ENCODE data around the gene ERI3.

Gene ERI3

DNA sequence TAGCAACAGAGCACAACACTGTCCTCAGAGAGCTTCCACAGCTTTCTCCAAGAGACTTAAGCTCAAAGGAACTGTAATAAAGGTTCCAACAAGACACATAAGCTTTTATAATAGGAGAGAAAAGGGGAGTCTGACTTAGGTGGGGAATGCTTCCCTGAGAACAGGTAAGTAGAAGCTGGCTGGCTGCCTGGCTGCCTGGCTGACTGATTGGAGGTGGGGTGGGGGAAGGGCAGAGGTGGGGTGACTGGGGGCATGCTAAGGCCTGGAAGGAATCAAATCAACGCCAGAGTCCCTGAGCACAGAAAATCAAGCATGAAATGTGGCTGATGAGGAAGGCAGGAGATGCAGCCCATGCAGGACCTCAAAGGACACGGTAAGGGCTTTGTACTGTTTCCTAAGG lies 96.0 kb downstream of the ERI3 start:
- no peak for DNase-seq

DNA sequence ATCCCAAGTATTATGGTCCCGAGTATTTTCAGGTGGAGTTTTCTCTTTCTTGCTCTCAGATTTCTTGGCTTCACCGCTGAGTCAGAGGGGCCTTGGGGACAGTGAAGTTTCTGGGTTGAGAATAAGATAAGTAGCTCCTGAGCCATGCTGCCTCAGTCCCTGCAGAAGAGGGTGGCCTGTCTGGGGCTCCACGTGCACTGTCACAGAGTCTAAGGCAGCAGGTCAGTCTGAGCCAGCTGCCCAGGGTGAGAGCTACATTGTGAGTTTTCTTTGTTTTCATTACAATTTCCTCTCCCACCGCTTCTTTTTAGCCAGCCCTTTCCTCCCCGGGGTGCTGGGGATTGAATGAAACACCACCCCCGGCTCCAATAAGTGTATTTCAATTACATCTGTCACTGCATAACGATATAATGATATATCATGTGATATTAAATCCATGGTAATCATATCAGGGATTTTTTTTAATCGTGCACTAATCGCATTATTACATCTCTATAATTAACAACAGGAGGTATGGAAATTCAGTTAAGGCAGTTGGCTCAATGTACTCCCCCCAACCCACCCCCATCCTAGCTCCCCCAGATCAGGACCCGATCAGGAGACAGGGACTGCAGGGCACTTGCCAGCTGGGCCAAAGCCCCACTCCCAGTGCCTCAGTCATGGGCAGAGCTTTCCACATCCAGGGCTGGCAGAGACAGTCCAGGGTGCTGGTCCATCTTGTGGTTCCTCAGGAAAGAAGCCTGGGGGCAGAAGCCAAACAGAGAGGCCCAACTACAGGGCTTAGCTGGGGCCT lies 98.1 kb downstream of the ERI3 start:
- DNase-seq = no peak

DNA sequence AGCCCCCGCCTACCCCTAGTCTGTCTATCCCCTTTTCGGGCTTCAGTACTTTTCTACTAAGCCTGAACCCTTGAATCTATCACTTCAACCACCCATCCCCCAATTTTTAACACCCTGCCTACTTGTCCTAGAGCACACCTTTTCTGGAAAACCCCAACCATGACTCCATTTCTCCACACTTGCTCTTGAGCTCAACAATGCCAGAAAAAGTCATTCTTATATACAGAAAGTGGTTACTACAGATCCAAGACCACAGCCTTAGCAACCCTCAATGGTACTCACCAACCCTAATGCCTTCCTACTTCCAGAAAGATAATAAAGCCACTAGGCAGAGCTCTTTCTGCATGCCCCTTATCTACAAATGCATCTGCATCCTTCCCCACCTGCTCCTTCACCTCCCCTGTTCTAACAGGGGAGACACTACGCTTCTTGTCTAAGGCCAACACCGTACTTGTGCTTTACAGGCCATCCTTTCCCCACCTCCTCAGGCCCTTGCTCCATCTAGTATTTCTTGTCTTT lies 100.6 kb downstream of the ERI3 start:
- no peak for DNase-seq

DNA sequence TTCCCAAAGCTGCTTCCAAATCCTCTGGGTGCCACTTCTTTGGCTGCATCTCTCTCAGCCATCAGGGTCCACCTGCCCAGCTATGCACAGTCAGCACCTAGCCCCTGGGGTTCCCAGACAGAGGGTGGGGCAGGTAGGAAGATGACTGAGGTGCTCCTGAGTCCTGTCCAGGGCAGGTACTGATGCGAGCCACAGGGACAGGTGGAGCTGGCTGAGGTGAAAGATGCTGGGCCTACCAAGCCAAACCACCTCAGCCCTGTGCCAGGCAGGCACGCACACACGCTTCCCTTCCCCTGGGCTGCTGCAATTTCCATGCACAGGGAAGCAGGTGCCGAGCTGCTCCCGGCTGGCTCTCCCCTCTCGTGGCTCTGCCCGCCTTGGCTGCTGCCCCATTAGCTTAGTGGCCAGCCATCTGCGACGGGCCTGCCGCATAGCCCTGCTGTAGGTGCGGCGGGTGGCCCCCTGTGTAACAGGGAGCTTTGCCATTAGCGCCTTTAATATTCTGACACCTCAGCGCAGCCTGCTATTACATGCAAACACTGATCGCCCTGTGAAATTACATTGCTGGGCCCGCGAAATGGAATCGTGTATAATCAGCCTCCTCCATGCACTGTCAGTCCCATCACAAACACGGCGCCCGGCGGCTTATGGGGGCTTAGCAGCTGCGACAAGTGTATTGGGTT lies 102.9 kb downstream of the ERI3 start:
- no peak for DNase-seq

DNA sequence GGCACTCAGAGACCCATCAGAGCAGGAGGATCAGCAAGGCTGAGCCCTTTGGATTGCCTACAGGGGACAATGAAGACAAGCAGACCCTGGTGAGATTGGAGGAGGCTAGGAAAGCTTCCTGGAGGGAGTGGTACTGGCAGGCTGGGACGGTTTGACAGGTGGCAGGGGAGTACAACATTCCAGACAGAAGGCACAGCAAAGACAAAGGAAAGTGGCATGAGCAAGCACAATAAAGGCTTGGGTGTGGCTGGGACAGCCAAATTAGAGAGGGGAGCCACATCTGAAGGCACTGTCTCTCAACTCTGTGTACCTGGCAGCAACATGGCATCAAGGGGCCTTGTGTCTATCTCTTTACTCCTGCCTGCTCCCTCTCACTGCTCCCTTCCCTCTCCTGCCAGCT lies 103.6 kb downstream of the ERI3 start:
- DNase-seq = no peak

DNA sequence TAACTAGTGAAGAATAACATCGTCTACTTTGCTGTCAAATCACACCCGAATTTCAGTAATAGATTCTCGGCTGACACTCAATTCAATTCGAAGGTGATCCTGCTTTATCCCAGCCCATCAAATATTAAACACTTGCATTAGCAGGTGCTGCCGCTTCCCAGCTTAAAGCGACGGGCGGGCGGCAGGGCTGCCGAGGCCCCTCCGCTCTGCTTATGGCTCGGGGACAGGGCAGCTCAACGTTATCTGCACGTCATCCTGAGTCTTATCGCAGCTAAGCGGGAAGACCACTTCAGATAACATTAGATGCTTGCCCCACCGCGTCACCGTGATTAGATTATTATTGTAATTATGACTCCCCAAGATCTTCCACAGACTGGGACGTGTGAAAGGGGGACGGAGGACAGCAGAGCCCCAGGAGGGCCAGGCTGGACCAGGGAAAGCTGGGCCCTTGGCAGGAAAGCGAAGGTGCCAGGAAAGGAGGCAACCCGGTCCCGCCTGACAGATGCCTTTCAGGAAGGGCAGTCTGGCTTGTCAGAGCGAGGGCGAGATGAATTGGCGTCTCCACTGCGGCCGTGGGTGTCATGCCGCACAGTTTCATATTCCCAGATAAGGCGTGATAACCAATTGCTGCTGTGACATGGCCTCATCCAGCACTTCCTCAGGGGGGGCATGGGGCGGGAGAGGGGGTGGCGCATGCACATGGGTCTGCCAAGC lies 104.8 kb downstream of the ERI3 start:
- no peak for DNase-seq

DNA sequence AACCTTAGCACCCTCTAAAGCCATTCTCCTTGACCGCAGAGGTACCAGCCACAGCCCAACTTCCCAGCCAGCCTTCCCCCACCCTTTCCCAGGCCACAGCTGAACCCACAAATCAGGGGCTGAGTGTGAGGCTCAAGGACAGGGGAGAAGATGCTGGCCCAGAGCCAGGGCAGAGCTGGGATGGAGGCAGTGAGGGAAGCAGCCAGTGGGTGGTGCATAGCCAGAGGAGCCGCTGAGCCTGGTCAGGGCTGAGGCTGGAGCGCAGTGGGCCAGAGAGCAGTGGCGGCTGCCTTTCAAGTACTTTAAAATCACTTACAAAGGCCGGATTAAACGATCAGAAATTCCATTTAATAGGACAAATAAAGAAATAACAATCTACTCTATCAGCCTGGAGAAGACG lies 105.5 kb downstream of the ERI3 start:
- peak; percentile 67 for DNase-seq

DNA sequence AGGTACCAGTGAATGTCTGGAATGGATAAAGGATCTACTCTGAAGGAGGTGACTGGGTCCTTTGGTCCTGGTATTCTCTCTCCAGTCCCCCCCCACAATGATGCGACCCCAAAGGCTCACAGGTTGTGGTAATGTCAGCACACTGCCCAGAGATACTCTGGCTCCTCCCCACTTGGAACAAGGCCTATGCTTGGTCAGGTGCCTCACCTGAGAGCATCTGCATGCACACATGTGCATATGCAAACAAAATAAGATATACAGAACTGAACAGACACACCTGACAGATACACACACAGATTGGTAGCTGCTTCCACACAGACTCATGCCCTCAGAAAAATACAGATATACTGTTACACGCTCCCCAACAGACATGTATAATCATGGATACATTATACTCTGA lies 108.3 kb downstream of the ERI3 start:
- peak; percentile 29 for DNase-seq

DNA sequence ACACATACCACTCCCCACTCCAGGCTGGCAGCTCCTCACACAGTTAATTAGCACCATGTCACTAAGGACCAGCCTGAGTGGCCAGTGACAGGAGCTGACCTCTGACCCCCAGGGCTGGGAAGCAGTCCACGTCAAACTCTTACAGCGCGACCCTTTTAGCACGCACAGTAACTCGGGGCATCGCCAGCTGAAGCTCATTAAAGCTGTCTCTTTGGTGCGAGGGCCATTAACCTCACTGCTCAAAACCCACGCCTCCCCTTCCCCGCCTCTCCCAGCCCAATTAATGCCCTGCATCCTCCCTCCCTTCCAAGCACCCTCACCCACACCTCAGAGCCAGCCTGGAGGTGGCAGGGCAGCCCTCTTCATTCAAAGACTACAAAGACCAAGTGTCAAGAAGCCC lies 110.1 kb downstream of the ERI3 start:
- DNase-seq = no peak

DNA sequence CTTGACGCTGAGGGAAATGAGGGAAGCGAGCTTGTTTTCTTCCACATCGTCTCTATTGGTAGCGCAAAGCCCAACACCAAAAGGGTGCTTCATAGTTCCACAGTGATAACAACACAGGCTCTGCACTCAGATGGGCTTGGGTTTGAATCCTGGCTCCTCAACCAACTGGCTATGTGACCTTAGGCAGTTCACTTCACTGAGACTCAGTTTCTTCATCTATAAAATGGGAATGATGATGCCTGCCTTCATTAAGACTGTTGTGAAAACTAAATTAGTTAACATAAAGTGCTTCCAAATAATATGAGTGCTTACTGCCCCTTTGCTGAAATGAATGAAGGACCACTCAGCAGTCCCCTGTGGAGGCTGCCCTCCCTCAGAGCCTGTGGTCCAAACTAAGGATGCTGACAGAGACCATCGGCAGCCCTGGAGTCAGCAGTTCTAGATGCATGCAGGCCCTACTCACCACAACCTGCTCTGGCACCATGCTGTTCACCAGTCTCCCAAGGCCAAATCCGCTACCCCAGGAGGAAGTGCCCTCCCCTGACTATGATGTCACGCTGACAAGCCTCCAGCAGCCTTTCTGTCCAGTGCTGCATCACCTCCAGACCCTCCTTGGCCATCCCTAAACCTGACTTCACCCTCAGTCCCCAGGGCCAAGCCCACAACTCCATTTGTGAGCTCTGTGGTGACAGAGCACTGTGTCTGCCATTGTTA lies 111.1 kb downstream of the ERI3 start:
- no peak for DNase-seq

DNA sequence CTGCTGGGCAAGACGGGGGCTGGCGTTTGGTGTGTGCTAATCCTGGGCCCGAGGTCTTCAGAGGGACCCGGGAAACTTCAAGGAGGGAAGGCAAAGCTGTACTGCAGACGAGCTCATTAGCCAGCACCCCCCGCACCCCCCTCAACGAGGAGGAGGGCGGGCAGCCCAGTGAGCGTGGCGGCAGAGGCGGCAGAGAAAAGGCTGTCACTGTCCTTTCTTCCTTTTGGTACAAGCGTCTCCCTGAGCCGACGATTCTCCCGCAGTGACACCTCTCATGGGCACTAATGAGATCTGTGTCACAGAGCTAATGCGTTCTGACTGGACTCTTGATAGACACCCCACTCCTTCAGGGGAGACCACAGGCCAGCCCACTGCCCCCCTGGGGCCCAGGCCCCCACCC lies 112.3 kb downstream of the ERI3 start:
- no peak for DNase-seq

DNA sequence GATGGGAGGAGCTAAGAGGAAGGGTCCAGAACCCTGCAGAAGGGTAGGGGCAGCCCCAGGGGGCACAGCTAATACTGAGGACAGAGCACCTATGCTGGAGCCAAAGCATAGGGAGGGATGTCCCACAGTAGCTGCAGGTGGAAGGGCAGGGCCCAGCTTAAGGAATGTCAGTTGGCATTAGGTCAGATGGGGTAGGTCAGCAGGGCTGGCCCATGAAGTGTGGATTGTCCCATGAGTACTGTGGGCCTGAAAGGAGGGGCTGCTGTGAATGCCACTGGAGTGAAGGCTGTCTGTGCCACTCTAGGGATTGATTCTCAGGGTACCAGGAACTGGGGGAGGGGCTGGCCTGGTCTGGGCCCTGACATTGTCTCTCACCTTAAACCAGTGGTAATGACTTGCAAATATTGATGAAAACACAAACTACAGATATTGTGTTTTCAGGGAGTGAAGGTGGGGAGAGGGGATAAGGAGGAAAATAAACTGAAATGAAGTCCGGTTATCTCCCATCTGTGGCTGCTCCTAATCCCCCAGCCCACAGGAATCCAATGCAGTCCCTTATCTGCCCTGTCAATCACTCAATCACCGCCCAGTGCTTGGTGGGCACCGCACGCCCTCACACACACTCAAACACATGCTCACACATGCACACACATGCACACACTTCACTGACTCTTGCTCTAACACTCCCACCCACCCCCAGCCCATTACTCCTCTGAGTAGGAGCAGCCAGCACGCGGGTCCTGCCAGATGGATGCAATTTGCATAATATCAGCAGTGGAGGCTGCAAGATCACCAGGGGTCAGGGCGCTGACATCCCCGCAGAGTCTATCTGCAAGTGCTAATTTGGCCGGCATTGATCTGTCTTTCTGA lies 114.0 kb downstream of the ERI3 start:
- no peak for DNase-seq

DNA sequence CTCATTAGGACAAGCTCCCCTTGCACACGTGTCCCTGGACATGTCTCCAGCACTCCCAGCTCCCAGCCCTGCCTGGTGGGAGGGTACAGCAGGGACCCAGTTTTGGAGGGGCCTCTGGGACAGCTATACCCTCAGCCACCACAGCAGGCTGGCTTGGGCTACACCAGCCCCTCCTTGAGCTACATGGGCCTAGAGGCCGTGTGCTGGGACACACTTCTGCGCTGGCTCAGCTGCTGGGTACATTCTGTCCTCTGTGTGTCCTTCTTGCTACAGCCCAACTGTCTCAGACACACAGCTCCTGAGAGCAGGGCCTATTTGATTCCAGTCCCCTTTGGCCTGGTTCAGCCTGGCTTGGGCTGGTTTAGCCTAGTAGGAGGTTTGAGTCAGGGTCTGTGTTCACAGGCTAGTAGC lies 115.1 kb downstream of the ERI3 start:
- no peak for DNase-seq

DNA sequence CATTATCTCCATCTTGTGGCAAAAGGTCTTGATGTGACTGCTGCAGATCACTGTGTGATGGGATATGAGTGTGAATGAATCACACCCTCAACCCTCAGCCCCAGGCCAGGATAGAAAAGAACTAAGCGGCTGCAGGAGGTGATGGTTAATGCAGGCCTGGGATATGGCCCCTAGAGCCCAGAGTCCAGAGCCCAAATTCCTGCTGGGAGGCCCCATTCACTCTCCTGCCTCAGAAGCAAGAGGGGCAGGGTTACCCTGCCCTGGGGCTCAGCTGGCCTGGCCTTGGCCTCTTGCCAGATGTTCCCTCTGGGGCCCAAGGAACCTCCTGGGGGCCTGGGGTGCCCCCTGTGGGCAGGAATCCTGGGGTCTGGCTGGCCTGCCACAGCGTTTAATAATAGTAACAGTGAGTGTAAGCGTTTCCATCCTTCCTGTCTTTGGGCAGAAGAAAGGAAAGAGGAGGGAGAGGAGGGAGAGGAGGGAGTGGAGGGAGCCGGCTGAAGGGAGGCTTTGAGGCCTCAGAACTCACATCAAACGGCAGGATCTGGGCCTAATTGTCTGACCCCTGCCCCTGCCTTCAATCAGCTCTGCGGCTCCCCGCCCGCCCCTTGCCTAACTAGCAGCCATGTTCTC lies 115.6 kb downstream of the ERI3 start:
- DNase-seq = no peak

DNA sequence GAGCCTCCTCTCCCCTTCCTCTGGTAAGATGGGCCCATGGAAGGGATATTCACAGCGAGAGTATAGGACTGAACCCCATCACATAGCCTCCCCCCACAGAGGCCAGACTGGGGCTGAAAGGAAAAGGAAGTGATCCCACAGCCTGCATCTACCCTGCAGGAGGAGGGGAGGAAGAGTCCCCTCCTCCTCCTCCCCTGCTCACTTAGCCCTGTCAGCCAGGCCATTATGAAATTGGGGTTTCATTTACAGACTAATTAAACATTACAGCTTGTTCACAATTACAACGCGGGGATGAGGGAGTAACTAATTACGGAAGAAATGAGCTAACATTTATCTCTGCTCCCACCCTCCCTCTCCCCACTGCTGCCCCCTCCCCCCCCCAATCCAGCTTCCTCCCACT lies 116.4 kb downstream of the ERI3 start:
- no peak for DNase-seq

DNA sequence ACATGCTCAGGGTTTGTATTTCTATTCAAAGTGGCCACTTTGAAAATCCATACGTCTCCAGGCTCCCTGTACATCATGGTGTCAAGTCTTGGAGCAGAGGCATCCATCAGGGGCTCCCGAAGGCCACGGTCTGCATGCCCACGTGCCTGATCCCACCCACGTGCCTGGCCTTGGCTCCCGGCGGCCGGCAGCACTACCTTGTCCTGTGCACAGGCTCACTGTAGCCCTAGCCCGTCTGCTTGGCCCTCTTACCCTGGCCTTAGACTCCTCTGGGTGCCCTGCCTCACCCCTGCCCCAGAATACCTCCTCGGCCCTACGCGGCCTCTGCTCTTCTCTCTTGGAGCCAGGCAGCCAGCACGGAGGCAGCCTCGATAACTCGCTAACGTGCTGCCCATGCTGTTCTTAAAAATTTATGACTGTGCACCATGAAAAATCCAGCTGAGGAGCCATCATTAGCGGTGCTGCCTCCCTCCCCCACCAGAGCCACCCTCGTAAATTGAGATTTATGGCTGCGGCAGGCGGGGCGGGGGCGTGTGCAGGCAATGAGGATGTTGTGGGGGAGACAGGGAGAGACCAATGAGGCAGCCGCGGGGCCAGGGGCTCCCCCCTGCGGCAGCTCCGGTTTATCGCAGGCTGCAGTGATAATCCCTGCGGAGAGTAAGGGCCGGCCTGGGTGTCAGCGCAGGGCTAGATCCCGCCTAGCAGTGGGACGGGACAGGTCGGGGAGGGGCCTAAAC lies 117.2 kb downstream of the ERI3 start:
- peak; percentile 76 for DNase-seq

DNA sequence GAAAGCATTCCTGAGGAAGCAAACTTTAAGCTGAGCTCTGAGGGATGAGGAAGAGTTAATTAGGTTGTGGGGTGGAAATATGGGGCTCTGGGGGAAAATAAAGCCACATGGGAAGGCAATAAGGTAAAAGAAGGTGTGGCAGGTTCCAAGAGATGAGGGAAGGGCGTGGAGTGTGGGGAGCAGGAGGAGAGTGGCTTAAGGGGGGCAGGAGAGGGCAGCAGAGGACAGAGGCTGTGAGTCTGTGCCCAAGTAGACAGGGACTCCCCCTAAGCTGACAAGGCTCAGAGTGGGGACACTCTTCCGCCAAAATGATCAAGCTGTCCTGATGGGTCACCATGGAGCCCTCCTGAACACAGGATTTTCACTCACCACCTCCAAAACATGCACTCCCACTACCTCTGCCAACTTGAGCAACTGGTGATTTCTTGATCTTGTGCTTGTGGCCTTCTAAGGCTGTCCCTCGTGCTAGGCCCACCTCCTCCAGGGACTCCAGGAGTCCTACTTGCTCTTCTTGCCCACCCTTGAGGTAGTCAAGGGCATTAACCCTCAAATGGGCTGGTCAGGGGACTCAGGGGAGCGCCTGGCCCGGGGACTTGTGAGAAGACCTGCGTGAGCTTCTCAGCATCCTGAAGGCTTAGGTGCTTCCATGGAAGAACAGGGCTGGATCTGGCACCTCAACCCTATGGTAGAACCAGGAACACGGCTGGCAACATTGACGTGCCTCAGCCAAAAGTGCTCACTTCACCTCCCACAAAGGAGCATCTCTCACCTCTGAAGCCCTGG lies 118.4 kb downstream of the ERI3 start:
- no peak for DNase-seq

DNA sequence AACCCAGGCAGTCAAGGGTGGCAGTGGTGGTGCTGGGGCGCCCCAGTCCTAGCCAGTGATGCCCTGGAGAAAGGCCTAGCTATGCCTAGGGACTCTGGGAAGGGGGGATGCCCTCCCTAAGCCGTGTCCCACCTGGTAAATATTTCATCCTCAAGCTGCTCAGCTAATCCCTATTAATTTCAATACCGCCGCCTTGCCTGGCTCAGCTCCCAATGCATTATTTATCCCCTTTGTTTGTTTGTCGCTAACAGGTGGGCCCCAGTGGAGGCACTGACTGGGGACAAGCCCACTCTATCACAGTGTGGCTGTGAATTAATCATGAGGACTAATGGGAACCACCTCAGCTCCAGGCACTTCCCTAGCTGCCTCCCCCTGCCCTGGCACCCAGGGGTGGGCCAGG lies 119.2 kb downstream of the ERI3 start:
- no peak for DNase-seq

DNA sequence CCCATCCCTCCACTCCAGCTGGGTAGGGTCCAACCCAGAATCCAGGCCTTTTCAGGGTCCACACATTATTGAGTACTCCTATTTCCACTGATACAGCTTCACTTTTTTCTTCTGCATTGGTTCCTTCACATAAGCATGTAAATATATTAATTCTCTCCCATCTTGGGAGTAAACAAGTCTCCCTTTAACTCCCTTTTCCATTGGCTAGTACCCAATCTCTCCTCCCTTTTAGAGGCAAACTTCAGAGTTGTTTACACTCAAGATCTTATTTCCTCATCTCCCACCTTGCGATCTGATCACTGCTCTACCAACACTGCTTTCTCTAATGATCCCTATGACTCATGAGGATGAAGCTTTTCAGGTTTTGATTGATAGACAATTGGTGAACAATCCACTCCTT lies 121.5 kb downstream of the ERI3 start:
- no peak for DNase-seq

DNA sequence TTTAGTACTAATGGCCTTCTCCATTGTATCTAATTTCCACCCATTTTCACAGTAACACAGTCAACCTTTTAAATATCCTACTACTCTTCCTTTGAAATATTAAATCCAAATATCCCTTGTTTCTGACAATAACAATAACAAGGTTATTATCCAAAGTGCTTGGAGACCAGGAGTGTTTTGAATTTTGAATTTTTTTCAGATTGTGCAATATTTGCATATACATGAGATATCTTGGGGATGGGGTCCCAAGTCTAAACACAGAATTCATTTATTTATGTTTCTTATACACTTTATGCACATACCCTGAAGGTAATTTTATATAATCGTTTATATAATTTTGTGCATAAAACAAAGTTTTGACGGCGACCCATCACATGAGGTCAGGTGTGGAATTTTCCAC lies 124.3 kb downstream of the ERI3 start:
- DNase-seq = no peak

Data from DMS153 (cell line).